A673 (cell line): ENCODE data around the gene NDUFAF5.

Experiments
- EZH2 ChIP-seq: fragments of 200-600 bp; sonication (generic); IDR thresholded peaks from 2 replicates; pipeline ENCODE4 v1.6.1; 2017; ENCODE audit warnings: borderline replicate concordance, low read depth, mild to moderate bottlenecking, mixed read lengths, antibody characterized with exemption, low read length; ENCODE audit not compliant: poor library complexity, severe bottlenecking
- TF ChIP-seq, protein P1 (sequence below): fragments of 300-800, 200-600 bp; sonication (generic); conservative IDR thresholded peaks from 2 replicates; pipeline ENCODE4 v1.5.1; 2017; ENCODE audit warnings: low read depth, mild to moderate bottlenecking, antibody characterized with exemption, low read length, moderate library complexity, mixed read lengths

DNA sequence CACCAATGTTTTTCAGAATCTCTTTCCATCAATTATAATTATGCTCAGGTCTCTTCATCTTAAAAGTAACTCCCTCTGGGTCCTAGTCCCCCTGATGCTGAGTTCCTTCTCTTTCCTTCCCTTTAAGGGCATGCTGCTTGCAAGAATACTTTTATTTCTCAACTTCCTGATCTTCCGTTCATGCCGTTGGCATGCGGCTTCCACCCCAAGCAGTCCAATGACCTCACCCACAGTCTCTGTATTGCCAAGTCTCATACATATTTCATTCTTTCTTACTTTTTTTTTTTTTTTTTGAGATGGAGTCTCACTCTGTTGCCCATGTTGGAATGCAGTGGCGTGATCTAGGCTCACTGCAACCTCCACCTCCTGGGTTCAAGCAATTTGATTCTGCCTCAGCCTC lies 83.5 kb downstream of the NDUFAF5 start:
- TF ChIP-seq, protein P1, sequence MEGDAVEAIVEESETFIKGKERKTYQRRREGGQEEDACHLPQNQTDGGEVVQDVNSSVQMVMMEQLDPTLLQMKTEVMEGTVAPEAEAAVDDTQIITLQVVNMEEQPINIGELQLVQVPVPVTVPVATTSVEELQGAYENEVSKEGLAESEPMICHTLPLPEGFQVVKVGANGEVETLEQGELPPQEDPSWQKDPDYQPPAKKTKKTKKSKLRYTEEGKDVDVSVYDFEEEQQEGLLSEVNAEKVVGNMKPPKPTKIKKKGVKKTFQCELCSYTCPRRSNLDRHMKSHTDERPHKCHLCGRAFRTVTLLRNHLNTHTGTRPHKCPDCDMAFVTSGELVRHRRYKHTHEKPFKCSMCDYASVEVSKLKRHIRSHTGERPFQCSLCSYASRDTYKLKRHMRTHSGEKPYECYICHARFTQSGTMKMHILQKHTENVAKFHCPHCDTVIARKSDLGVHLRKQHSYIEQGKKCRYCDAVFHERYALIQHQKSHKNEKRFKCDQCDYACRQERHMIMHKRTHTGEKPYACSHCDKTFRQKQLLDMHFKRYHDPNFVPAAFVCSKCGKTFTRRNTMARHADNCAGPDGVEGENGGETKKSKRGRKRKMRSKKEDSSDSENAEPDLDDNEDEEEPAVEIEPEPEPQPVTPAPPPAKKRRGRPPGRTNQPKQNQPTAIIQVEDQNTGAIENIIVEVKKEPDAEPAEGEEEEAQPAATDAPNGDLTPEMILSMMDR = no peak
- TF ChIP-seq EZH2 = no peak
